HG02973 (cell line): Measurements from ENCODE around the gene KCNIP3.
"Not testable (repeated sequence)": the region's sequence is repeated elsewhere in the genome, so short reads cannot be mapped to it uniquely, and the experiment has no call there.

Experiments used
- ATAC-seq: cut with Tn5 transposase; IDR thresholded peaks from one replicate; pipeline ENCODE4 v1.9.1; 2021; ENCODE audit warnings: moderate library complexity; ENCODE audit not compliant: unreplicated experiment

Gene KCNIP3

GRCh38 chr2:95346738-95347671 is 49.9 kb downstream of the KCNIP3 start:
- ATAC-seq: no peak

GRCh38 chr2:95347681-95348608 is 50.8 kb downstream of the KCNIP3 start:
- no peak for ATAC-seq

- no peak for ATAC-seq
Observed at GRCh38 chr2:95348609-95349567, 51.7 kb downstream of the KCNIP3 start.

- no peak for ATAC-seq
Observed at GRCh38 chr2:95349568-95350322, 52.6 kb downstream of the KCNIP3 start.

- ATAC-seq: no peak
Observed at GRCh38 chr2:95350368-95350767, 53.2 kb downstream of the KCNIP3 start.

- ATAC-seq: no peak
Observed at GRCh38 chr2:95350774-95351597, 53.8 kb downstream of the KCNIP3 start.

- ATAC-seq: no peak
Observed at GRCh38 chr2:95351598-95351915, 54.4 kb downstream of the KCNIP3 start.

GRCh38 chr2:95352310-95353054 is 55.3 kb downstream of the KCNIP3 start:
- no peak for ATAC-seq

GRCh38 chr2:95353055-95353575 is 56.0 kb downstream of the KCNIP3 start:
- ATAC-seq: no peak

- ATAC-seq: no peak
Observed at GRCh38 chr2:95353613-95354468, 56.7 kb downstream of the KCNIP3 start.

GRCh38 chr2:95354469-95354901 is 57.3 kb downstream of the KCNIP3 start:
- ATAC-seq: no peak

- ATAC-seq: no peak
Observed at GRCh38 chr2:95354925-95355324, 57.8 kb downstream of the KCNIP3 start.

- ATAC-seq: not testable (repeated sequence)
Observed at GRCh38 chr2:95355486-95355885, 58.3 kb downstream of the KCNIP3 start.

GRCh38 chr2:95356821-95357700 is 59.9 kb downstream of the KCNIP3 start:
- ATAC-seq: no peak

GRCh38 chr2:95357717-95358280 is 60.7 kb downstream of the KCNIP3 start:
- ATAC-seq: no peak

GRCh38 chr2:95359031-95359430 is 61.9 kb downstream of the KCNIP3 start:
- no peak for ATAC-seq
